ENCODE results near the gene PIGH.

- TF ChIP-seq EP300 (IDR thresholded peaks at IDR 0.05) (no peak), POLR2AphosphoS5 (IDR thresholded peaks at IDR 0.05) (no peak), CTCF (IDR thresholded peaks at IDR 0.05) (no peak), POLR2A (IDR thresholded peaks at IDR 0.05) (no peak)
Observed at GRCh38 chr14:67541448-67542387, 58.4 kb downstream of the PIGH start.
